Thyroid gland (tissue), 4 donors: ENCODE results near the gene RANBP1. TPM values are rescaled to one million over a fixed set of nuclear protein-coding genes. Genes with fewer than 3 reads are reported as not detected.
"Not testable (repeated sequence)": the region's sequence is repeated elsewhere in the genome, so short reads cannot be mapped to it uniquely, and the experiment has no call there.

Source experiments
- DNase-seq, 2 donors: peaks; one replicate each; pipeline ENCODE4 v3.0.0-alpha.2; 2019
- H3K27ac ChIP-seq, 3 donors: fragments of 200-600 bp; sonication (generic); 1 replicate in 2 of 3; 2 replicates in 1 of 3; pipeline ENCODE4 v1.5.1; 2016 to 2019; ENCODE audit warnings: mild to moderate bottlenecking in 1 of 3, moderate library complexity in 1 of 3
- H3K27me3 ChIP-seq: fragments of 200-600 bp; sonication (generic); one replicate; pipeline ENCODE4 v1.5.1; 2019
- H3K36me3 ChIP-seq, 2 donors: fragments of 200-600 bp; sonication (generic); one replicate each; pipeline ENCODE4 v1.5.1; 2016 to 2019
- H3K4me1 ChIP-seq, 2 donors: fragments of 200-600 bp; sonication (generic); one replicate each; pipeline ENCODE4 v1.5.1; 2017 to 2019
- H3K4me3 ChIP-seq, 3 donors: fragments of 200-600 bp; sonication (generic); replicated peaks in 1 of 3; 1 replicate in 2 of 3; 2 replicates in 1 of 3; pipeline ENCODE4 v1.5.1; 2016; ENCODE audit warnings: mild to moderate bottlenecking in 1 of 3
- H3K9me3 ChIP-seq: fragments of 200-600 bp; sonication (generic); one replicate; pipeline ENCODE4 v1.5.1; 2017
- CTCF ChIP-seq, 6 experiments: fragments of 200-600 bp in 3 of 6; fragments of 450-650 bp in 3 of 6; sonication (generic) in 3 of 6; IDR thresholded peaks; one replicate each; pipeline ENCODE4 v1.5.1; 2016 to 2019; ENCODE audit warnings: antibody characterized with exemption in 6 of 6, mild to moderate bottlenecking in 2 of 6, inconsistent platforms in 1 of 6, moderate library complexity in 1 of 6
- POLR2A ChIP-seq, 2 donors: fragments of 450-650 bp; IDR thresholded peaks; one replicate each; pipeline ENCODE4 v1.6.1; 2017; ENCODE audit warnings: antibody characterized with exemption in 2 of 2, mild to moderate bottlenecking in 2 of 2, moderate library complexity in 1 of 2
- WGBS, 2 donors: methylation state at CpG; one replicate each; pipeline ENCODE4 v1.1.5; 2017; 5-methylcytosine and 5-hydroxymethylcytosine counted together
- intact Hi-C: fragments of 100-400 bp; cut with DNase I; formaldehyde crosslinking; loops from one replicate; pipeline ENCODE4 v1.15.1; 2023
- total RNA-seq, 4 donors: library from RNA; depleted of rRNA; stranded (reverse); fragments of >200 nt; gene quantifications; one replicate each; pipeline ENCODE4 v1.2.3, GENCODE V29; 2016

RANBP1 gene
- total RNA-seq, 4 donors from 2014 or later: 125 to 232 (median 173) TPM

GRCh38 chr22:20158391-20159036 is 42.6 kb downstream of the RANBP1 start:
- intact Hi-C loops: loop anchor here (5.0 kb wide), 1 partner anchor 109 kb away; the partner anchor contains the start of gene RTN4R
- 75 to 78% methylated on average over 11 to 12 of the region's 15 CpGs for WGBS, 2 donors
- H3K27ac ChIP-seq: no peak overlapping the region
- TF ChIP-seq POLR2A (IDR thresholded peaks at IDR 0.05) (no peak), CTCF (IDR thresholded peaks at IDR 0.05) (no peak)
- no peaks in the 10 kb centered on the region for H3K9me3 ChIP-seq
- DNase-seq: no peak
- H3K27me3 ChIP-seq: no peaks in the 10 kb centered on the region
- H3K36me3 ChIP-seq: no peaks in the 10 kb centered on the region
- H3K4me3 ChIP-seq: no peak overlapping the region
- peaks cover 0 to 4% of the 10 kb centered on the region in 2 donors for H3K4me1 ChIP-seq

- no peak for DNase-seq
- no peaks in the 10 kb centered on the region for H3K27me3 ChIP-seq
- H3K9me3 ChIP-seq: no peaks in the 10 kb centered on the region
- 40 to 67% methylated on average over 5 to 7 of the region's 9 CpGs for WGBS, 2 donors
- H3K4me1 ChIP-seq: peaks cover 0 to 4% of the 10 kb centered on the region in 2 donors
- intact Hi-C loops: loop anchor here (5.0 kb wide), 1 partner anchor 108 kb away; the partner anchor contains the start of gene RTN4R
- TF ChIP-seq POLR2A (IDR thresholded peaks at IDR 0.05): no peak
- TF ChIP-seq CTCF (IDR thresholded peaks at IDR 0.05): no peak
- no peak overlapping the region for H3K27ac ChIP-seq
- no peaks in the 10 kb centered on the region for H3K36me3 ChIP-seq
- no peak overlapping the region for H3K4me3 ChIP-seq
Observed at GRCh38 chr22:20159076-20159475, 43.2 kb downstream of the RANBP1 start.

- not testable (repeated sequence) for H3K4me1 ChIP-seq, DNase-seq, H3K9me3 ChIP-seq, H3K36me3 ChIP-seq, H3K27ac ChIP-seq, H3K4me3 ChIP-seq, H3K27me3 ChIP-seq
- intact Hi-C loops: loop anchor here (5.0 kb wide), 1 partner anchor 108 kb away; the partner anchor contains the start of gene RTN4R
- 78 to 81% methylated on average over 13 of the region's 14 CpGs for WGBS, 2 donors
Observed at GRCh38 chr22:20159531-20159930, 43.6 kb downstream of the RANBP1 start.

GRCh38 chr22:20160041-20160440 is 44.1 kb downstream of the RANBP1 start:
- Histone ChIP-seq H3K9me3 (no peaks in the 10 kb centered on the region), H3K27me3 (no peaks in the 10 kb centered on the region), H3K36me3 (no peaks in the 10 kb centered on the region), H3K4me1 (peaks cover 0 to 4% of the 10 kb centered on the region in 2 donors), H3K27ac (no peak overlapping the region), H3K4me3 (no peak overlapping the region)
- TF ChIP-seq POLR2A (IDR thresholded peaks at IDR 0.05) (no peak), CTCF (IDR thresholded peaks at IDR 0.05) (no peak)
- DNase-seq: no peak
- WGBS, 2 donors: 78 to 81% methylated on average over 10 of the region's 10 CpGs
- intact Hi-C loops: no loop called here

- Histone ChIP-seq H3K36me3 (no peaks in the 10 kb centered on the region), H3K27ac (no peak overlapping the region), H3K4me1 (no peaks in the 10 kb centered on the region), H3K27me3 (no peaks in the 10 kb centered on the region), H3K9me3 (no peaks in the 10 kb centered on the region), H3K4me3 (no peak overlapping the region)
- DNase-seq: no peak
- intact Hi-C loops: no loop called here
- WGBS, 2 donors: 43 to 87% methylated on average over 5 to 7 of the region's 11 CpGs
- TF ChIP-seq POLR2A (IDR thresholded peaks at IDR 0.05) (no peak), CTCF (IDR thresholded peaks at IDR 0.05) (no peak)
Observed at GRCh38 chr22:20164863-20165262, 49.0 kb downstream of the RANBP1 start.
